GM21737 (cell line): Measurements from ENCODE around the gene MLST8.
"Not testable (repeated sequence)": the region's sequence is repeated elsewhere in the genome, so short reads cannot be mapped to it uniquely, and the experiment has no call there.

Experiments used
- ATAC-seq: cut with Tn5 transposase; IDR thresholded peaks from one replicate; pipeline ENCODE4 v1.9.1; 2021; ENCODE audit warnings: mild to moderate bottlenecking, moderate library complexity; ENCODE audit not compliant: unreplicated experiment

MLST8 gene

GRCh38 chr16:2190002-2190658 lies 15.1 kb upstream of the MLST8 start:
- no peak for ATAC-seq

- ATAC-seq: no peak
These were observed 14.4 kb upstream of the MLST8 start for GRCh38 chr16:2190659-2191445.

GRCh38 chr16:2191446-2191706 lies 13.9 kb upstream of the MLST8 start:
- ATAC-seq: no peak

DNA sequence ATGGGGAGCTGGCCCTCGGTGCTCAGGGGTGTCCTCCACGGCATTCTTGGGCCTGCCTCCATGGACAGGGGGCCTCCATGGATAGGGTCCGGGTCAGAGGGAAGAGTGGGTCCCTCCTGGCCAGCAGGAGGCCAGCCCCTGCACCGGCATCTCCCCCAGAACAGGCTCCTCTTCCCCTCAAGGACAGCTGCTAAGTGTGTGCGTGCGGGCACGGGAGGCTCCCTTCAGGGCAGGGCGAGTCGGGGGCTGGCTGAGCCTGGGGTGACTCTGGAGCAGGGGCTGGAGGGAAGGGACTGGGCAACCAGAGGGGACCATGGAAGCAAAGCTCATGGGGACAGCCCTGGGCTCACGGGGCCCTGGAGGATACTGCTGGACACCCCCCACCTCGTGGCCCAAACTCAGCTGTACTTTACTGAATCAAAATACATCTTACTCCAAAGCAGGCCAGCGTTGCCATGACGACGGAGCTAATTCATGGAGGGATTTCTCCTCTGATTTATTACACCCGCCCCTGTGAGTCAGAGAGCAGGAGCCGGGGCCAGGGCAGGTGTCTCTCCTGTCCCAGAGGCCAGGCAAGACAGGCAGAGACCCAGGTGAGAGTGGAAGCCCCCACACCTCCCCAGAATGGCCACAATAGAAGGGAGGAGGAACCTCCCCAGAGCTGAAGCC lies 11.0 kb upstream of the MLST8 start:
- ATAC-seq: no peak

DNA sequence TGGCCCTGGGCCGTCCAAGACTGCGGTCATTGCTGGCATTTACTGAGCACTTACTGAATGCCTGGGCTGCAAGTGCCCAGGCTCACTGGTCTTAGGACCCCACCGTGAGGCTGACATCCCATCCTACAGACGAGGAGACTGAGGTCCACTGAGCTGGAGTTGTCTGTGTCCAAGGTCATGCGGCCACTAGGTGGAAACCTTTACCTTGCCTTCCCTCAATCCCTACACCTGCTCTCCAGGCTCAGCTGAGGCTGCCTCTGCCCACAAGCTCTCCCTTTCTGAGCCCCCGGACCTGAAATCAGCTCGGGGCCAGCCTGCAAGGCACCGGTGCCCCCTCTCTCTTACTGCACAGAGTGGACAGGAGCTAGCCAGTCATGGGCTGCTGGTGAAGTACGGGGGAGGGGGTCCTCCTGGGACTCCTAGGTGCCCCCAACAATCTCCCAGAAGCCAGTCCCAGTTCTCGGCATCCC lies 10.4 kb upstream of the MLST8 start:
- no peak for ATAC-seq

GRCh38 chr16:2195322-2196161 lies 9.7 kb upstream of the MLST8 start:
- no peak for ATAC-seq

DNA sequence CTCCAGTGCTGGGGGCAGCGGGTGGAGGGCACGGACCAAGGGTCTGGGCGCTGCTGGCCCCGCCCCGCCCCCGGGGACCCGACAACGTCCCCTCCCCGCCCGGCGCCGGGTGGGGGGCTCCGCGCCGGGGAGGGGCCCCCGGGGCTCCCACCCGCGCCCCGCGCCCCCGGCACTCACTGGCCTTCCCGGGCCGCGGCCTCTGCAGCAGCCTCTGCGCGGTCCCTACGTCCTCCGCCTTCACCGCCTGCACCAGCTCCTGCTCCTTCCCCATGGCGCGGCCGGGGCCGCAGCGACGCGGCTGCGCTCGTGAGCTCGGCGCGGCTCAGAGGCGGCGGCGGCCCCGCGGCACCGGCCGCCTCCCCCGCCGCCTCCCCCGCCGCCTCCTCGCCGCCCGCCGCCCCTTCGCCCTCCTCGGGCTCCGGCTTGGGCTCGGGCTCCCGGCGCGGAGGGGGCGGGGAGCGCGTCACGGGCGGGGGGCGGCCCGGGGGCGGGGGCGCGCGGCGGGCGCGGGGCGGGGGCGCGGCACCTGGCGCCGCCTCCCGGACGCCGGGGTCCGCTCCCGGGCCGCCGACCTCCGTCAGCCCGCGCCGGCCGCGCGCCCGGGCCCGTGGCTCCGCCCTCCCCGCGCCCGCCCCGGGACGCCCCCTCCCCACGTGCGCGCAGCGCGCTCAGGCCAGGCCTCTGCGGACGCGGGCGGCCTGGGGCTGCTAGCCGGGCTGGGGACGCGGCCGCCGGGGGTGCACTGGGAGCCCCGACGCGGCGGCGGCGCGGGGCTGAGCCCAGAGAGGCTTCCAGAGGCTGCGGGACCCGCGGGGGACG lies 8.9 kb upstream of the MLST8 start, which contains the start of gene CASKIN1:
Gene CASKIN1 (minus strand): TSS at position 444 of the 819 bp plus-strand sequence. CDS start 173 bp downstream, at position 271.
- no peak for ATAC-seq

GRCh38 chr16:2196981-2197511 lies 8.2 kb upstream of the MLST8 start:
- no peak for ATAC-seq

DNA sequence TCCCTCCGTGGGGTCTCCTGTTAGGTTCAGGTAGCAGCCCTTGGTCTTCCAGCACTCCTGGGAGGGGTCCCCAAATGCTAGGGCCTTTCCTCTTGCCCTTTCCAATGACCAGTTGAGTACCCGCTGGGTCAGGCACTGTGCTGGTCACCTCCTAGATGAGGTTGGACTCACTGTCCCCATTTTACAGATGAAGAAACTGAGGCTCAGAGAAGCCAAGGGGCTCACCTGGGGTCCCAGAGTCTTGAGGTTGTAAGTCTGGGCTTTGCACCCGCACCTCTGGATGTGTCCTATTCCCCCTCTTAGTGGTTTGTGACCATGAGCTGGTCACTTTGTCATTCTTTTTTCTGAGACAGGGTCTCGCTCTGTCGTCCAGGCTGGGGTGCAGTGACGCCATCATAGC lies 7.5 kb upstream of the MLST8 start:
- no peak for ATAC-seq

DNA sequence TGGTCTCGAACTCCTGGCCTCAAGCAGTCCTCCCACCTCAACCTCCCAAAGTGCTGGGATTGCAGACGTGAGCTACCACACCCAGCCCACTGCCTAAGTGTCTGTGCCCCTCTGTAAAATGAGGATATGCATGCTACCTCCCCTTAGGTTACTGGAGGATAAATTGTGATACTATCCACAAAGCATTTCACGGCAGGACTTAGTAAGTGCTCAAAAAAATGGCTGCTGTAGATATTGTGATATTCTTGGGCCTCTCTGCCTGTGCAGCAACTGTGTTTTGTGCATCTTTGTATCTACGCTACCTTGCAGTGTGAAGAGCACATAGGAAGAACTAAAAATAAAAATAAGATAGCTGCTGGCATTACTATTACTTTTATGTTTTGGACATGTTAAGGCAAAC lies 7.0 kb upstream of the MLST8 start:
- ATAC-seq: no peak

DNA sequence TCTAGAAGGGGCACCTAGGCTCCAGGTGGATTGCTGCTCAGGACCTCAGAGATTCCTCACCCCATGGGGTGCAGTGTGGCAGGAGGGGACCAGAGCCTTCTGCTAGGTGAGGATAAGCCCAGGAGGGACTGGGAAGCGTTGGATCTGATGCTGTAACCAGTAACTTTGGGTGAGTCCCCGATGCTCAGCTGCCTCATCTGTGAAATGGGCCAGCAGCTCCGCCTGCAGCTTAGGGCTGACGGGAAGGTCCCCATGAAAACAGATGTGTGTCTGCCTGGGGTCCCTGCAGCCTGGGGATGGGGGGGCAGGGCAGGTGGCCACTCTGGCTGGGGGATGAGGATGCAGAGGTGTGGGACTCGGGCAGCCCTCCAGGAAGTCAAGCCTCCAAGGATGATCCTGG lies 6.2 kb upstream of the MLST8 start:
- no peak for ATAC-seq

GRCh38 chr16:2199621-2200139 lies 5.6 kb upstream of the MLST8 start:
- ATAC-seq: no peak

GRCh38 chr16:2200313-2200712 lies 4.9 kb upstream of the MLST8 start:
- ATAC-seq: no peak

DNA sequence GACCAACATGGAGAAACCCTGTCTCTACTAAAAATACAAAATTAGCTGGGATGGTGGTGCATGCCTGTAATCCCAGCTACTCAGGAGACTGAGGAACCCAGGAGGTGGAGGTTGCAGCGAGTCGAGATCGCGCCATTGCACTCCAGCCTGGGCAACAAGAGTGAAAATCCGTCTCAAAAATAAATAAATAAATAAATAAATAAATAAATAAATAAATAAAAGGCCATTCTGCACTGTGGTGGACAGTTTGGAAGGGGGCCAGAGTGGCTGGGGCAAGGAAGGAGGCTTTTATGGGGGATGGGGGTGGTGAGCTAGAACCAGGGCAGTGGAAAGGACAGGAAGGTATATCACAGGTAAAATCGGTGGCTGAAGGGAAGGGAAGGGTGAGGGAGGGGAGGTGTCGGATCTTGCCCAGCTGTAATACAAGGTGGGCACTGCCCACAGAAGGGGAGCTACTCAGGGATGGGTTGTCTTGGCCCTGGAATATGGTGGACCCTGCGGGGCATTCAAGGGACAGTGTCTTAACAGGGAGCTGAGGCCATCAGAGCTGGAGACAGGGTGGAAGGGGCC lies 2.0 kb upstream of the MLST8 start:
- ATAC-seq: not testable (repeated sequence)

DNA sequence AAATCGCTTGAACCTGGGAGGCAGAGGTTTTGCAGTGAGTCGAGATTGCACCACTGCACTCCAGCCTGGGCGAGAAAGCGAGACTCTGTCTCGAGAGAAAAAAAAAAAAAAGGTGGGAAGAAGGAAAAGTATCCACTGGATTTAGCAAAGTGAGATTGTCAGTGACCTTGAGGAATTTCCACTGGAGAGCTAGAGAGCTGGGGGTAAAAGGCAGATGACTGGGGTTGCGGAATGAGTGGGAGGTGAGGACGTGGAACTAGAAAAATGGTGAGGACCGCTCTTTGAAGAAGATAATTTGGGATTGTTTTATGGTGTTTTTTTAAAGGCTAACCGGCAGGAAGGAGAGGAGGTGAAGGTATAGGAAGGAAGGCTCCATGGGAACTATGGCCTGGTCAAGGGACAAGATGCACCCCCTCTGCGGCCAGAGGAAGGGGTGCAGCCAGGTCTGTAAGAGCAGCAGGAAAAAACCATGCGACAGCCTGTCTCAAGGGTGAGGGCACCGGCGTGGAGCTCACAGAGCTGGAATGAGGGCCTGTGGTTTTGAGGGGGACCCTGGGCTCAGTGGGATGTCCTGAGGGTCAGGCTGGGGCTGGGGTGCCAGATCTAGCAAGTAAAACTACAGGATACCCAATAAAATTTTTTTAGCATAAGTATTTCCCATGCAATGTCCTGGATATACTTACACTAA lies 694 bp upstream of the MLST8 start:
- no peak for ATAC-seq

- ATAC-seq: peak; percentile 11
These were observed 686 bp downstream of the MLST8 start for GRCh38 chr16:2205967-2206313.

GRCh38 chr16:2206420-2206779 lies 1.1 kb downstream of the MLST8 start:
- no peak for ATAC-seq

DNA sequence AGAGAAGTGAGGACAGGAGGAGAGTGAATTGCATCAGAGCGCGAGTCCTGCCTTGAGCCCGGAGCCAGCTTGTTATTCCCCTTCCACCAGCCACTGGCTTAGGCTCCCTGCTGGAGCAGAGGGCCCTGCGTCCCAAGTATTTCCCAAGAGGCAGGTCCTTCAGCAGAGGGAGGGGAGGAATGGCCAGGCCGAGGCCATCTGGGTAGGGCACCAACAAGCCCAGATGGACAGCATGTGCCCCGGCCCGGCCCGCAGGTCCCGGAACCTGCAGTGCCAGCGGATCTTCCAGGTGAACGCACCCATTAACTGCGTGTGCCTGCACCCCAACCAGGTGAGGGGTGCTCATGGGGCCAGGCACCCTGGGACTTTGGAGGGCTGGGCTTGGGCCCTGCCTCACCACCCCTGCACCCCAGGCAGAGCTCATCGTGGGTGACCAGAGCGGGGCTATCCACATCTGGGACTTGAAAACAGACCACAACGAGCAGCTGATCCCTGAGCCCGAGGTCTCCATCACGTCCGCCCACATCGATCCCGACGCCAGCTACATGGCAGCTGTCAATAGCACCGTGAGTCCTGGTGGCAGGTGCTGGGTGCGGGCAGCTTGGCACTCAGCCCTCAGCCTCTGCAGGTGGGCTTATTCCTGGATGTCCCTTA lies 1.7 kb downstream of the MLST8 start:
- ATAC-seq: no peak

- no peak for ATAC-seq
These were observed 2.6 kb downstream of the MLST8 start for GRCh38 chr16:2207872-2208271.
